Neural progenitor cell (in vitro differentiated cells): ENCODE measurements around the gene ITIH6. TPM values are rescaled to one million over a fixed set of nuclear protein-coding genes. Genes with fewer than 3 reads are reported as not detected.

Experiments
- DNase-seq: peaks from one replicate; pipeline ENCODE4 v3.0.0-alpha.2; 2016; ENCODE audit warnings: low spot score
- H2AFZ ChIP-seq: fragments of 200-600 bp; sonication (generic); replicated peaks from 2 replicates; pipeline ENCODE4 v1.6.1; 2016; ENCODE audit warnings: antibody characterized with exemption
- H3F3A ChIP-seq: fragments of 200-600 bp; sonication (generic); 2 replicates; pipeline ENCODE4 v1.6.1; 2016; ENCODE audit warnings: antibody characterized with exemption, low read depth
- H3K27ac ChIP-seq: fragments of 200-600 bp; sonication (generic); 2 replicates; pipeline ENCODE4 v1.5.1; 2016; ENCODE audit warnings: mild to moderate bottlenecking
- H3K27me3 ChIP-seq: fragments of 200-600 bp; sonication (generic); 2 replicates; pipeline ENCODE4 v1.6.1; 2016; ENCODE audit warnings: mild to moderate bottlenecking, moderate library complexity
- H3K36me3 ChIP-seq: fragments of 200-600 bp; sonication (generic); 2 replicates; pipeline ENCODE4 v1.5.1; 2016
- H3K4me1 ChIP-seq: fragments of 200-600 bp; sonication (generic); 2 replicates; pipeline ENCODE4 v1.6.1; 2016; ENCODE audit warnings: mixed run types
- H3K4me2 ChIP-seq: fragments of 200-600 bp; sonication (generic); 2 replicates; pipeline ENCODE4 v1.6.1; 2016
- H3K4me3 ChIP-seq: fragments of 200-600 bp; sonication (generic); 2 replicates; pipeline ENCODE4 v1.5.1; 2016
- H3K79me2 ChIP-seq: fragments of 200-600 bp; sonication (generic); 2 replicates; pipeline ENCODE4 v1.6.1; 2016; ENCODE audit warnings: low read depth
- H3K9ac ChIP-seq: fragments of 200-600 bp; sonication (generic); 2 replicates; pipeline ENCODE4 v1.6.1; 2016
- H3K9me3 ChIP-seq: fragments of 200-600 bp; sonication (generic); 2 replicates; pipeline ENCODE4 v1.5.1; 2016; ENCODE audit warnings: low read depth
- H4K20me1 ChIP-seq: fragments of 200-600 bp; sonication (generic); 2 replicates; pipeline ENCODE4 v1.6.1; 2016; ENCODE audit warnings: low read depth
- H3K27ac Mint-ChIP-seq: 3 replicates; pipeline ENCODE4 v1.8.0; 2021; ENCODE audit warnings: mixed read lengths
- H3K27me3 Mint-ChIP-seq: 2 replicates; pipeline ENCODE4 v1.8.0; 2022; ENCODE audit warnings: low read depth, mild to moderate bottlenecking, inconsistent platforms, moderate library complexity, mixed read lengths; ENCODE audit not compliant: insufficient read depth
- H3K36me3 Mint-ChIP-seq: 3 replicates; pipeline ENCODE4 v1.8.0; 2021; ENCODE audit warnings: mixed read lengths
- H3K4me1 Mint-ChIP-seq: 3 replicates; pipeline ENCODE4 v1.8.0; 2021; ENCODE audit warnings: mixed read lengths
- H3K4me3 Mint-ChIP-seq: 3 replicates; pipeline ENCODE4 v1.8.0; 2021; ENCODE audit warnings: mild to moderate bottlenecking, moderate library complexity, mixed read lengths
- H3K9me3 Mint-ChIP-seq: 3 replicates; pipeline ENCODE4 v1.8.0; 2020; ENCODE audit warnings: mixed read lengths
- CTCF ChIP-seq: fragments of 200-600 bp; sonication (generic); IDR thresholded peaks from 2 replicates; pipeline ENCODE4 v1.5.1; 2017; ENCODE audit warnings: antibody characterized with exemption, mild to moderate bottlenecking
- EZH2 ChIP-seq: fragments of 200-600 bp; sonication (generic); IDR thresholded peaks from 2 replicates; pipeline ENCODE4 v1.6.1; 2017; ENCODE audit warnings: antibody characterized with exemption, mild to moderate bottlenecking, moderate library complexity
- EZH2phosphoT487 ChIP-seq: fragments of 200-600 bp; sonication (generic); IDR thresholded peaks from 2 replicates; pipeline ENCODE4 v1.6.1; 2017; ENCODE audit warnings: antibody characterized with exemption
- total RNA-seq: library from RNA; depleted of rRNA; stranded (reverse); fragments of >200 nt; gene quantifications from 2 replicates; pipeline ENCODE4 v1.2.3, GENCODE V29; 2015; ENCODE audit warnings: low replicate concordance

ITIH6 gene
- total RNA-seq, 1 donor from 2014 or later, result not detected

DNA sequence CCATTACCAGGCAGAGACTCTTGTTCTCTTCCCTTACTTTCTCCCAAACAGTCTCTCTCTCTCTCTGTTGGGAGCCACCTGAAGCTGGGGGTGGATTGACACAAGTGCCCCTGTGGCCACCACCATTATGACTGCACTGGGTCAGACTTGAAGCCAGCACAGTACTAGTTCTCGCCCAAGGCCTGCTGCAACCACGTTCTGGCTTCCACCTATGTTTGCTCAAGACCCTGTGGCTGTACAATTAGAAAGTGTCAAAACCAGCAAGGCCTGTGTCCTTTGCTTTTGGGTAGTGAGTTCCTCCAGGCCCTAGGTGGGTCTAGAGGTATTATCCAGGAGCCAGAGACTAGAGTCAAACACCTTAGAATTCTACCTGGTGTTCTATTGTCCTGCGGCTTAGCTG, 40.5 kb upstream of the ITIH6 start:
- no peaks in the 10 kb centered on the region for H3K79me2 ChIP-seq
- H3K9me3 Mint-ChIP-seq, result no peaks in the 10 kb centered on the region
- peaks cover 15% of the 10 kb centered on the region for H3K4me1 Mint-ChIP-seq
- H3K27ac ChIP-seq, result no peak overlapping the region
- peaks cover 5% of the 10 kb centered on the region for H3F3A ChIP-seq
- H3K9me3 ChIP-seq, result no peaks in the 10 kb centered on the region
- H3K27me3 ChIP-seq, result no peaks in the 10 kb centered on the region
- no peaks in the 10 kb centered on the region for H3K27me3 Mint-ChIP-seq
- H3K36me3 ChIP-seq, result no peaks in the 10 kb centered on the region
- no peak for DNase-seq
- TF ChIP-seq CTCF, result no peak
- TF ChIP-seq EZH2, result no peak
- no peak for TF ChIP-seq EZH2phosphoT487
- no peak overlapping the region for H3K4me3 ChIP-seq
- H3K4me1 ChIP-seq, result peaks cover 11% of the 10 kb centered on the region
- no peak overlapping the region for H3K4me2 ChIP-seq
- H3K4me3 Mint-ChIP-seq, result no peak overlapping the region
- no peaks in the 10 kb centered on the region for H3K36me3 Mint-ChIP-seq
- no peak overlapping the region for H2AFZ ChIP-seq
- H3K27ac Mint-ChIP-seq, result no peak overlapping the region
- no peak overlapping the region for H3K9ac ChIP-seq
- no peaks in the 10 kb centered on the region for H4K20me1 ChIP-seq

DNA sequence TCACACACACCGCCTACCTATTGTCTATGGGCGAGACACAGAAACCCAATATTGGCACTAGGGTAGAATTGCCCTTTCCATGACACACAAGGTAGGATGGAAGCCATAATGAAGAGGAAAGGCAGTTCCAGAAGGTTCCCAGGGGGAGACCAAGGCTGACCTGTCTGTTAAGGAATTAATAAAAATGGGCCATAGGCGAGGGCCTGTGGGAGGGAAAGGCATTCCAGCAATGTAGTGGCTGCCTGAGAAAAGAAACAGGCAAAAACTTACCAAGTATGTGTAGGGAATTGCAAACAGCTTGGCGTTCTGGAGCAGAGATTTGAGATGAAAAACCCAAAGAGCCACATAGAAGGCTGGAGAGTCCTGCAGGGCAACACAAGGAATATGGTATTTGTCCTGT, 28.5 kb upstream of the ITIH6 start:
- peaks cover 12% of the 10 kb centered on the region for H3K9me3 Mint-ChIP-seq
- peaks cover 6% of the 10 kb centered on the region for H3K27me3 Mint-ChIP-seq
- H3K4me3 Mint-ChIP-seq, result no peak overlapping the region
- Histone ChIP-seq H3K4me2 (no peak overlapping the region), H3K9ac (no peak overlapping the region), H3K79me2 (no peaks in the 10 kb centered on the region), H3K9me3 (no peaks in the 10 kb centered on the region), H3K36me3 (no peaks in the 10 kb centered on the region), H3K27me3 (no peaks in the 10 kb centered on the region), H3F3A (no peaks in the 10 kb centered on the region), H2AFZ (no peak overlapping the region), H3K4me3 (no peak overlapping the region), H4K20me1 (no peaks in the 10 kb centered on the region), H3K4me1 (no peaks in the 10 kb centered on the region), H3K27ac (no peak overlapping the region)
- no peaks in the 10 kb centered on the region for H3K36me3 Mint-ChIP-seq
- peaks cover 6% of the 10 kb centered on the region for H3K4me1 Mint-ChIP-seq
- DNase-seq, result no peak
- TF ChIP-seq CTCF (no peak), EZH2 (no peak), EZH2phosphoT487 (no peak)
- peak overlapping the region; percentile 78 for H3K27ac Mint-ChIP-seq

DNA sequence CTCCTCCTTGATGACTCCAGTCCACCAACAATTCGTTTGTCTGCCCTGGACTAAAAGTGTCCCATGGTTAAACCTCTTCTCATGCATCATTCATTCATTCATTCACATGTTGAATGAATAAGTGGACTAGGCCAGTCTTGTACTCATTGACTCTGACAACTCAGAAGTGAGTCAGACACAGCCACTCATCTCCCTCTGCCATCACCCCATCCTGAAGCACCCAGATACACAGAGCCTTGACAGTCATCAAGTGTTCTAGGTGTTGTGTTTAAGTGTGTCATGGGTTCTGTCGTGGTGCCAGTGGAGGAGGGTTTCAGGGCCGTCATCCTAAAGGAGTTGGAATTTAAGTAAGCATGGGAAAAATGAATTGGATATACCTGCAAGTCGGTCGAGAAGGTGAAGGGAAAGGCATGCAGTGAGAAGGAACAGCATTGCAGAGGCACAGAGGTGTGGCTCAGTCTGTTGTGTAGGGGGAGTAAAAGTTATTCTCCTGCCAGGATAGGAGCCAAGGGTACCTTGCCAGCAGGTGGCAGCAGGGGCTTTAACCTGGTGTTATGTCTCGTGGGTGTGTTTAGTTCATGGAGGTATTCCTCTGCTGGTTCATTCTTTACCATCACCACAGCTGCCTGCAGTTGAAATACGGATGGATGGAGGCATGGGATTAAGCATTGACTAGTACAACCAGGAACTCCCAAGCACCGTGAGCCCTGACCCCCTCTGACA, 27.8 kb upstream of the ITIH6 start:
- H3K27me3 ChIP-seq, result no peaks in the 10 kb centered on the region
- no peaks in the 10 kb centered on the region for H3K4me1 ChIP-seq
- no peak overlapping the region for H3K27ac ChIP-seq
- DNase-seq, result no peak
- peaks cover 8% of the 10 kb centered on the region for H3K27me3 Mint-ChIP-seq
- peaks cover 15% of the 10 kb centered on the region for H3K9me3 Mint-ChIP-seq
- no peaks in the 10 kb centered on the region for H3K36me3 ChIP-seq
- H3K4me3 ChIP-seq, result no peak overlapping the region
- no peak for TF ChIP-seq EZH2phosphoT487
- peak; percentile 14 for TF ChIP-seq CTCF
- TF ChIP-seq EZH2, result no peak
- H2AFZ ChIP-seq, result no peak overlapping the region
- H3K9ac ChIP-seq, result no peak overlapping the region
- no peaks in the 10 kb centered on the region for H4K20me1 ChIP-seq
- H3K27ac Mint-ChIP-seq, result no peak overlapping the region
- no peaks in the 10 kb centered on the region for H3K36me3 Mint-ChIP-seq
- H3K4me1 Mint-ChIP-seq, result peaks cover 6% of the 10 kb centered on the region
- H3K4me3 Mint-ChIP-seq, result no peak overlapping the region
- H3K79me2 ChIP-seq, result no peaks in the 10 kb centered on the region
- no peaks in the 10 kb centered on the region for H3F3A ChIP-seq
- no peak overlapping the region for H3K4me2 ChIP-seq
- H3K9me3 ChIP-seq, result no peaks in the 10 kb centered on the region
